Activated CD8-positive, alpha-beta T cell treated with anti-CD3 and anti-CD28 coated beads, Interleukin-2, amount 10 ng/mL, durations not matched to agents 7 days and 5 days (primary cell): ENCODE data around the gene CADM2. TPM values are rescaled to one million over a fixed set of nuclear protein-coding genes. Genes with fewer than 3 reads are reported as not detected.

ENCODE experiments used
- microRNA-seq: library from miRNA; unstranded; fragments of <30 nt; microRNA quantifications from one replicate; pipeline ENCODE4 v1.2.0, GENCODE V29; 2022
- total RNA-seq, 2 experiments: library from RNA; stranded (reverse); gene quantifications; one replicate each; pipeline ENCODE4 v1.2.3, GENCODE V29; 2021

Gene CADM2
- total RNA-seq, 2 experiments from 2014 or later: 0.21 to 0.29 TPM

Small RNA genes lying within 50 kb of the gene (microRNA-seq; reads per million reads assigned to microRNA genes)
- not detected for gene MIR5688
